WERI-Rb-1 (cell line): ENCODE measurements around the gene NUDT13.
"Not testable (repeated sequence)": the region's sequence is repeated elsewhere in the genome, so short reads cannot be mapped to it uniquely, and the experiment has no call there.

ENCODE experiments used
- DNase-seq: peaks from one replicate; pipeline ENCODE4 v3.0.0-alpha.2; 2020
- H3K27ac ChIP-seq: fragments of 250-450 bp; sonication (Bioruptor Pico); 2 replicates; pipeline ENCODE4 v1.5.1; 2020; ENCODE audit warnings: mild to moderate bottlenecking, moderate library complexity
- H3K27me3 ChIP-seq: fragments of 250-450 bp; sonication (Bioruptor Pico); 2 replicates; pipeline ENCODE4 v1.5.1; 2021; ENCODE audit warnings: mild to moderate bottlenecking, low read depth, moderate library complexity; ENCODE audit not compliant: insufficient read depth, severe bottlenecking
- H3K36me3 ChIP-seq: fragments of 250-450 bp; sonication (Bioruptor Pico); 2 replicates; pipeline ENCODE4 v1.5.1; 2020; ENCODE audit warnings: mild to moderate bottlenecking, moderate library complexity
- H3K4me3 ChIP-seq: 2 replicates; pipeline ENCODE4 v1.5.1; 2011; ENCODE audit warnings: low read depth, mild to moderate bottlenecking, control low read depth, low read length
- H3K9me3 ChIP-seq: fragments of 250-450 bp; sonication (Bioruptor Pico); 2 replicates; pipeline ENCODE4 v1.5.1; 2021; ENCODE audit warnings: mild to moderate bottlenecking, moderate library complexity; ENCODE audit not compliant: severe bottlenecking
- TF ChIP-seq, protein P1 (sequence below): IDR thresholded peaks from 2 replicates; pipeline ENCODE4 v1.5.1; 2011; ENCODE audit warnings: low read depth, mild to moderate bottlenecking, control low read depth, inconsistent platforms, low read length

Gene NUDT13

DNA sequence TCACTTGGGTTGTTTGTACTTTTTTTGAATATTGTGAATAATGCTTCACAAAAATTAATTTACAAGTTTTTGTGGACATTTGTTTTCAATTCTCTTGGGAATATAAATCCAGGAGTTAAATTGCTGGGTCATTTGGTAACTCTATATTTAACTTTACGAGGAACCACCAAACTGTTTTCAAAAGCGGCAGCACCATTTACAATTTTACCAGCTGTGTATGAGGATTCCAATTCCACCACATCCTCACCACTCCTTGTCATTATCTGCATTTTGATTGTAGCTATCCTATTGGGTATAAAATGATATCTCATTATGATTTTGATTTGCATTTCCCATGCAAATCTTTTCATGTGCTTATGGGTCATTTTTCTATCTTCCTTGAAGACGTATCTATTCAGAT is 4.0 kb upstream of the NUDT13 start:
- TF ChIP-seq, protein P1, sequence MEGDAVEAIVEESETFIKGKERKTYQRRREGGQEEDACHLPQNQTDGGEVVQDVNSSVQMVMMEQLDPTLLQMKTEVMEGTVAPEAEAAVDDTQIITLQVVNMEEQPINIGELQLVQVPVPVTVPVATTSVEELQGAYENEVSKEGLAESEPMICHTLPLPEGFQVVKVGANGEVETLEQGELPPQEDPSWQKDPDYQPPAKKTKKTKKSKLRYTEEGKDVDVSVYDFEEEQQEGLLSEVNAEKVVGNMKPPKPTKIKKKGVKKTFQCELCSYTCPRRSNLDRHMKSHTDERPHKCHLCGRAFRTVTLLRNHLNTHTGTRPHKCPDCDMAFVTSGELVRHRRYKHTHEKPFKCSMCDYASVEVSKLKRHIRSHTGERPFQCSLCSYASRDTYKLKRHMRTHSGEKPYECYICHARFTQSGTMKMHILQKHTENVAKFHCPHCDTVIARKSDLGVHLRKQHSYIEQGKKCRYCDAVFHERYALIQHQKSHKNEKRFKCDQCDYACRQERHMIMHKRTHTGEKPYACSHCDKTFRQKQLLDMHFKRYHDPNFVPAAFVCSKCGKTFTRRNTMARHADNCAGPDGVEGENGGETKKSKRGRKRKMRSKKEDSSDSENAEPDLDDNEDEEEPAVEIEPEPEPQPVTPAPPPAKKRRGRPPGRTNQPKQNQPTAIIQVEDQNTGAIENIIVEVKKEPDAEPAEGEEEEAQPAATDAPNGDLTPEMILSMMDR: no peak
- Histone ChIP-seq H3K27me3 (no peaks in the 10 kb centered on the region), H3K36me3 (peaks cover 14% of the 10 kb centered on the region), H3K4me3 (no peak overlapping the region), H3K9me3 (peaks cover 3% of the 10 kb centered on the region), H3K27ac (no peak overlapping the region)
- DNase-seq: no peak

DNA sequence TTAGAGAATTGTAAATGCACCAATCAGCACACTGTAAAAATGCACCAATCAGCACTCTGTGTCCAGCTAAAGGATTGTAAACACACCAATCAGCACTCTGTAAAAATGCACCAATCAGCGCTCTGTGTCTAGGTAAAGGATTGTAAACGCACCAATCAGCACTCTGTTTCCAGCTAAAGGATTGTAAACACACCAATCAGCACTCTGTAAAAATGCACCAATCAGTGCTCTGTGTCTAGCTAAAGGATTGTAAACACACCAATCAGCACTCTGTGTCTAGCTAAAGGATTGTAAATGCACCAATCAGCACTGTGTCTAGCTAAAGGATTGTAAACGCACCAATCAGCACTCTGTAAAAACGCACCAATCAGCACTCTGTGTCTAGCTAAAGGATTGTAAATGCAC is 1.0 kb upstream of the NUDT13 start:
- H3K4me3 ChIP-seq: not testable (repeated sequence)

DNA sequence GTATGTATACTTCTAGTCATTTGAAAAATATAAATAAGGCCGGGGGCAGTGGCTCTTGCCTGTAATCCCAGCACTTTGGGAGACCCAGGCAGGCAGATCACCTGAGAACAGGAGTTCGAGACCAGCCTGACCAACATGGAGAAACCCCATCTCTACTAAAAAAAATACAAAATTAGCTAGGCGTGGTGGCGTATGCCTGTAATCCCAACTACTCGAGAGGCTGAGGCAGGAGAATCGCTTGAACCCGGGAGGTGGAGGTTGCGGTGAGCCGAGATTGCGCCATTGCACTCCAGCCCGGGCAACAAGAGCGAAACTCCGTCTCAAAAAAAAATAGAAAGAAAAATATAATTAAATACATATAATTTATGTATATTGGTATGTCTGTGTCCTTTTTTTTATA is 1.8 kb downstream of the NUDT13 start:
- not testable (repeated sequence) for H3K27ac ChIP-seq

More for the DNA sequence above, 1.0 kb upstream of the NUDT13 start:
- H3K27ac ChIP-seq, H3K27me3 ChIP-seq, DNase-seq, H3K9me3 ChIP-seq: not testable (repeated sequence)
- peaks cover 17% of the 10 kb centered on the region for H3K36me3 ChIP-seq

DNA sequence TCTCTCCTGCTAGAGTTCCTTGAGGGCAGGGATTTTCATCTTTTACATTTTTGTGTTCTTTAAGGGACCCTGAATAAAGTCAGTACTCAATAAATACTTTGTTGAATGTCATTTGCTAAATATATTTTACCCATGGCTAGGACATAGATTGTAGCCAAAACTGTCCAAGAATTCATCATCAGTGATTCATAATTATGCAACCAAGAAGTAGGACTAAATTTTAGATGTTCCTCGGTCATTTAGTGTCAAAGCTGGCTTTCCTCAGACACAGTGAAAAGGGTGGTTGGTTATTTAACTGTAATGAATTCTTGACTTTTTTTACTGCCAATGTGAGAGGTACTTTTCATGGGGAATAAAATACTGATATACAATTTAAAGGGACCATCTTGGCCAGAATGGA is 3.3 kb downstream of the NUDT13 start:
- TF ChIP-seq, protein P1: no peak
- peaks cover 3% of the 10 kb centered on the region for H3K9me3 ChIP-seq
- H3K27me3 ChIP-seq: no peaks in the 10 kb centered on the region
- no peak for DNase-seq
- peaks cover 15% of the 10 kb centered on the region for H3K36me3 ChIP-seq
- no peak overlapping the region for H3K4me3 ChIP-seq
- no peak overlapping the region for H3K27ac ChIP-seq

More for the DNA sequence above, 1.8 kb downstream of the NUDT13 start:
- H3K9me3 ChIP-seq, H3K4me3 ChIP-seq, DNase-seq, H3K27me3 ChIP-seq: not testable (repeated sequence)
- peaks cover 17% of the 10 kb centered on the region for H3K36me3 ChIP-seq

DNA sequence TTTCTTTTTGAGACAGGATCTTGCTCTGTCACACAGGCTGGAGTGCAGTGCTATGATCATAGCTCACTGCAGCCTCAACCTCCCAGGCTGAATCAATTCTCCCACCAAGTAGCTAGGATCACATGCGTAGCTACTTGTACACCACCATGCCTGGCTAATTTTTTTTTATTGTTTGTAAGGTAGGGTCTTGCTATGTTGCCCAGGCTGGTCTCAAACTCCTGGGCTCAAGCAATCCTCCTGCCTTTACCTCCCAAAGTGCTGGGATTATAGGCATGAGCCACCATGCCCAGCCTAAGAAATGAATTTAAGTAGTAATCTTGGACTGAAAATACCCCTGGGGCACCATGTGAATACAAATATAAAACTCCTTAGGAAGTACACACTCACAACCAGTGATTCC is 5.8 kb downstream of the NUDT13 start:
- no peaks in the 10 kb centered on the region for H3K9me3 ChIP-seq
- no peaks in the 10 kb centered on the region for H3K27me3 ChIP-seq
- TF ChIP-seq, protein P1: no peak
- no peak overlapping the region for H3K27ac ChIP-seq
- no peak overlapping the region for H3K4me3 ChIP-seq
- DNase-seq: no peak
- H3K36me3 ChIP-seq: peaks cover 3% of the 10 kb centered on the region

DNA sequence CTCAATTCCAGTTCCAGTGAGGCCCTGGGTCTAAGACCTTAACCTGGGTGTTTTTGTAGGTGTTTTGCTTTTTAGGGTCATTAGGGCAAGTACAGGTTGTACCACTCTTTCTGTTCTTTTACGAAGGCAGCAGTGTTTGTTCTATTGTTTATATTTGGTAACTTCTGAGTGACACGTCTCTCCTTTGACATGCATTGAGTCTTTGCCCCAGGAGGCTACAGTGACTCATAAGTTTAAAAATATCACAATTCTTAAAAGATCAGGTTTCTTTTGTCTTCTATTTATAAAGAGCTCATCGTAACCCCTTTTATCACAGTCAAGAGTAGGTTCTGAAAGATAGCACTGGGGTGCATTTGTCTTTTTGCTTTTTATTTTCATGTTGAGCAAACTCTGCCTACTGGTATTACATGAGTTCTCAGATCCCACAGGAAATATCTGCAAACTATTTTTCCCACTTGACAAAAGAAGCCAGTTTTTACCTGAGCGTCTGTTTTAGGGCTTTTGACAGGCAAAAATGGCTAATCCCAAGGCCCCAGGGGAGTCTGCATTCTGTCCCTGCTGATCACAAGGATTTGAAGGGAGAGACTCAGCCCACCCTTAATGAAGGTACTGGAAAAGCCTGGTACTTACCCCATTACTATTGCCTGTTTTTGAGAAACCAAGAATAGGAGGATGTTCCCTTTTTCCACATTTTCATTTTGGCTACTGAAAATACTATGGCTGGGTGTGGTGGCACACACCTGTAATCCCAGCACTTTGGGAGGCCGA is 7.9 kb downstream of the NUDT13 start:
- H3K4me3 ChIP-seq: no peak overlapping the region
- H3K36me3 ChIP-seq: no peaks in the 10 kb centered on the region
- no peak overlapping the region for H3K27ac ChIP-seq
- H3K27me3 ChIP-seq: no peaks in the 10 kb centered on the region
- no peaks in the 10 kb centered on the region for H3K9me3 ChIP-seq
- no peak for DNase-seq
- TF ChIP-seq, protein P1: no peak

DNA sequence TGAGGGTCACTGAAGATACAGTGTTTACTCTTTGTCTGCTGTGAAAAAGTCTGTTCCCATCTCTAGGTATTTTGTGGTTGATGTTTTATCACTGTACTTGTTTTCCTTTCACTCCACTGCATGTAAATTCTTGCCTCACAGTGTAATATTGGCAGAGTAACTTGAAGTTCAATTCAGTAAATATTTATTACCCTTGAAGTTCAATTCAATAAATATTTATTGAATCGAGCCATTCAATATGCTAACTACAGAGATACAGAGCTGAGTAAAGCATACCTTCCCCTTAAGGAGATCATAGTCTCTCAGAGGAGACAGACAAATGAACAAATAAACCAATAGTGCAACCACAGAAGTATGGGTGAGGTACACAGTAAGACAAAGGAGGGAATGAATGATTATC is 9.2 kb downstream of the NUDT13 start:
- DNase-seq: no peak
- Histone ChIP-seq H3K27ac (no peak overlapping the region), H3K36me3 (no peaks in the 10 kb centered on the region), H3K4me3 (no peak overlapping the region), H3K9me3 (no peaks in the 10 kb centered on the region), H3K27me3 (no peaks in the 10 kb centered on the region)
- TF ChIP-seq, protein P1: no peak
